ENCODE measurements around the gene ZNF423. TPM values are rescaled to one million over a fixed set of nuclear protein-coding genes. Genes with fewer than 3 reads are reported as not detected.
"Not testable (repeated sequence)": the region's sequence is repeated elsewhere in the genome, so short reads cannot be mapped to it uniquely, and the experiment has no call there.

Gene ZNF423
- total and polyA plus RNA-seq, 2 experiments from 2014 or later = 0.43 to 0.49 TPM

GRCh38 chr16:49875806-49876715 lies 20.1 kb upstream of the ZNF423 start:
- Histone ChIP-seq H3K27me3 (replicated peaks; ENCODE audit: insufficient read depth) (peaks cover 38% of the 10 kb centered on the region), H3K79me2 (ENCODE audit: insufficient read depth) (no peaks in the 10 kb centered on the region), H3K9me3 (ENCODE audit: low read depth) (no peaks in the 10 kb centered on the region), H3K4me2 (ENCODE audit: unreplicated experiment) (no peak overlapping the region), H3K36me3 (ENCODE audit: low read depth) (no peaks in the 10 kb centered on the region), H3K9ac (no peak overlapping the region), H4K20me1 (ENCODE audit: insufficient read depth) (no peaks in the 10 kb centered on the region), H3F3A (ENCODE audit: insufficient read depth) (no peaks in the 10 kb centered on the region), H3K4me3 (0 out of 2 replicates have a peak overlapping the region, but pooled peaks have one; percentile 10), H2AFZ (peak overlapping the region; percentile 48), H3K4me1 (ENCODE audit: insufficient read depth) (no peaks in the 10 kb centered on the region), H3K27ac (no peak overlapping the region), H3K9me2 (ENCODE audit: insufficient read depth) (no peaks in the 10 kb centered on the region)
- 1 to 5% methylated on average over 25 to 43 of the region's 45 CpGs for WGBS, 2 experiments (ENCODE audit: low coverage in 1 of 2, low lambda C conversion rate in 2 of 2, missing lambda C conversion rate in 2 of 2)
- in situ Hi-C loops (cut with MboI) = no loop called here
- peak; percentile 33 for DNase-seq
- TF ChIP-seq EZH2 (IDR thresholded peaks at IDR 0.05; ENCODE audit: insufficient read depth, poor library complexity, severe bottlenecking) (peak; percentile 48), EZH2phosphoT487 (IDR thresholded peaks at IDR 0.05; ENCODE audit: insufficient read depth, low read depth) (no peak)

GRCh38 chr16:49874613-49875237 lies 18.8 kb upstream of the ZNF423 start:
- TF ChIP-seq EZH2phosphoT487 (IDR thresholded peaks at IDR 0.05; ENCODE audit: insufficient read depth, low read depth) (no peak), EZH2 (IDR thresholded peaks at IDR 0.05; ENCODE audit: insufficient read depth, poor library complexity, severe bottlenecking) (no peak)
- no peak overlapping the region for H3K4me3 ChIP-seq
- H4K20me1 ChIP-seq (ENCODE audit: insufficient read depth) = no peaks in the 10 kb centered on the region
- no peaks in the 10 kb centered on the region for H3K9me3 ChIP-seq (ENCODE audit: low read depth)
- no peaks in the 10 kb centered on the region for H3F3A ChIP-seq (ENCODE audit: insufficient read depth)
- no peak overlapping the region for H3K4me2 ChIP-seq (ENCODE audit: unreplicated experiment)
- in situ Hi-C loops (cut with MboI) = no loop called here
- no peaks in the 10 kb centered on the region for H3K9me2 ChIP-seq (ENCODE audit: insufficient read depth)
- H3K79me2 ChIP-seq (ENCODE audit: insufficient read depth) = no peaks in the 10 kb centered on the region
- WGBS, 2 experiments (ENCODE audit: low coverage in 1 of 2, low lambda C conversion rate in 2 of 2, missing lambda C conversion rate in 2 of 2) = 50 to 65% methylated on average over 1 of the region's 1 CpG
- H3K36me3 ChIP-seq (ENCODE audit: low read depth) = no peaks in the 10 kb centered on the region
- peaks cover 42% of the 10 kb centered on the region for H3K27me3 ChIP-seq (replicated peaks; ENCODE audit: insufficient read depth)
- H3K4me1 ChIP-seq (ENCODE audit: insufficient read depth) = no peaks in the 10 kb centered on the region
- no peak overlapping the region for H3K27ac ChIP-seq
- no peak for DNase-seq
- no peak overlapping the region for H3K9ac ChIP-seq
- no peak overlapping the region for H2AFZ ChIP-seq

GRCh38 chr16:49871824-49872223 lies 15.9 kb upstream of the ZNF423 start:
- in situ Hi-C loops (cut with MboI); H2AFZ ChIP-seq: not testable (repeated sequence)
- 84% methylated on average over 5 of the region's 5 CpGs for WGBS, 2 experiments (ENCODE audit: low coverage in 1 of 2, low lambda C conversion rate in 2 of 2, missing lambda C conversion rate in 2 of 2)

GRCh38 chr16:49869731-49870130 lies 13.8 kb upstream of the ZNF423 start:
- Histone ChIP-seq H3K36me3 (ENCODE audit: low read depth) (no peaks in the 10 kb centered on the region), H4K20me1 (ENCODE audit: insufficient read depth) (no peaks in the 10 kb centered on the region), H3K27ac (no peak overlapping the region), H3K9me2 (ENCODE audit: insufficient read depth) (no peaks in the 10 kb centered on the region), H3K4me1 (ENCODE audit: insufficient read depth) (no peaks in the 10 kb centered on the region), H2AFZ (no peak overlapping the region), H3K9me3 (ENCODE audit: low read depth) (no peaks in the 10 kb centered on the region), H3K9ac (no peak overlapping the region), H3K4me2 (ENCODE audit: unreplicated experiment) (no peak overlapping the region), H3K4me3 (no peak overlapping the region), H3K79me2 (ENCODE audit: insufficient read depth) (no peaks in the 10 kb centered on the region), H3K27me3 (replicated peaks; ENCODE audit: insufficient read depth) (peaks cover 25% of the 10 kb centered on the region), H3F3A (ENCODE audit: insufficient read depth) (no peaks in the 10 kb centered on the region)
- TF ChIP-seq EZH2 (IDR thresholded peaks at IDR 0.05; ENCODE audit: insufficient read depth, poor library complexity, severe bottlenecking) (no peak), EZH2phosphoT487 (IDR thresholded peaks at IDR 0.05; ENCODE audit: insufficient read depth, low read depth) (no peak)
- DNase-seq = no peak
- in situ Hi-C loops (cut with MboI) = no loop called here
- whole genome bisulfite sequencing, 2 experiments (ENCODE audit: low coverage in 1 of 2, low lambda C conversion rate in 2 of 2, missing lambda C conversion rate in 2 of 2) = 69 to 77% methylated on average over 6 of the region's 6 CpGs

More at GRCh38 chr16:49871824-49872223, 15.9 kb upstream of the ZNF423 start:
- not testable (repeated sequence) for H3K36me3 ChIP-seq (ENCODE audit: low read depth); H4K20me1 ChIP-seq (ENCODE audit: insufficient read depth); DNase-seq; H3K4me1 ChIP-seq (ENCODE audit: insufficient read depth); H3K9me3 ChIP-seq (ENCODE audit: low read depth); H3F3A ChIP-seq (ENCODE audit: insufficient read depth); H3K27ac ChIP-seq; H3K9ac ChIP-seq; H3K4me2 ChIP-seq (ENCODE audit: unreplicated experiment); H3K79me2 ChIP-seq (ENCODE audit: insufficient read depth); H3K4me3 ChIP-seq; H3K9me2 ChIP-seq (ENCODE audit: insufficient read depth)
- peaks cover 43% of the 10 kb centered on the region for H3K27me3 ChIP-seq (replicated peaks; ENCODE audit: insufficient read depth)

Measured in GM23248 (cell line).